ENCODE results near the gene GPR157. TPM values are rescaled to one million over a fixed set of nuclear protein-coding genes. Genes with fewer than 3 reads are reported as not detected.

GPR157 gene
- total RNA-seq, 4 donors from 2014 or later = 2.8 to 4.4 (median 4.0) TPM

DNA sequence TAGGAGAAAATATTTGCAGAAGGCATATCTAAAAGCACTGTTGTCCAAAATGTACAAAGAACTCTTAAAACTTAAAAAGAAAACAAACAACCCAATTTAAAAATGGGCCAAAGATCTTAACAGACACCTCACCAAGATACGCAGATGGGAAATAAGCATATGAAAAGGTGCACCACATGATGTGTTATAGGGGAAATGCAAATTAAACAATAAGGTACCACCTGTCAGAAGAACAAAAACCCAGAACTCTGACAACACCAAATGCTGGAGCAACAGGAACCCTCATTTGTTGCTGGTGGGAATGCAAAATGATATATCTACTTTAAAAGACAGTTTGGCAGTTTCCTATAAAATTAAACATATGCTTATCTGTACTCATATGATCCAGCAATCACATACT is 77.5 kb downstream of the GPR157 start:
- Histone ChIP-seq H3K27me3 (no peaks in the 10 kb centered on the region), H3K9me3 (no peaks in the 10 kb centered on the region), H3K4me1 (no peaks in the 10 kb centered on the region), H3K36me3 (no peaks in the 10 kb centered on the region), H3K4me3 (no peak overlapping the region), H3K27ac (no peak overlapping the region)
- ATAC-seq = no peak
- WGBS, 2 donors (ENCODE audit: low coverage in 1 of 2) = 63 to 71% methylated on average over 1 of the region's 1 CpG
- no peak for TF ChIP-seq POLR2A (IDR thresholded peaks at IDR 0.05)

DNA sequence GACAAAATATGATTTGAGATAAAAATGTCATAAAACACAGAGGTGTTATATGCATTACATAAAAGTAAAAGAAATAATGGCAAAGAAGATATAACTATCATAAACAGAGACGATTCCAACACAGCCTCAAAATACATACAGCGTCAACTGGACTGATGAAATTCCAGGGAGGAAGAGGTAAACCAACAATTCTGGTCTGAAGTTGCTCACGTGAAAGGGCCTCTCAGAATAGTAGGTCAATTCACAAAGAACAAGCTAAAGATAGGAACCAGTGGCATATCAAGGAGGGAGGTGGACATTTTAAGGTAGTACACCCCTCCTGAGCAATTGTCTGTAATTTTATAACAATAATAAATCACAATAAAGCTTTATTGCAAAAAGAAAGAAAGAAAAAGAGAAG is 78.1 kb downstream of the GPR157 start:
- WGBS, 2 donors (ENCODE audit: low coverage in 1 of 2) = 50 to 57% methylated on average over 3 of the region's 3 CpGs
- Histone ChIP-seq H3K4me1 (no peaks in the 10 kb centered on the region), H3K27ac (no peak overlapping the region), H3K4me3 (no peak overlapping the region), H3K9me3 (no peaks in the 10 kb centered on the region), H3K27me3 (no peaks in the 10 kb centered on the region), H3K36me3 (no peaks in the 10 kb centered on the region)
- no peak for TF ChIP-seq POLR2AphosphoS5 (IDR thresholded peaks at IDR 0.05)
- no peak for ATAC-seq

Small RNA genes lying within 50 kb of the gene (small RNA-seq; reads per million reads assigned to genes)
- gene RF00424 = 0 reads per million in 4 donors

Other genes starting within 250 kb of the GPR157 start
- gene CA6, start 183.2 kb downstream of the GPR157 start, total RNA-seq = not detected
- under 1 TPM in 1 of 4 donors, not detected in 3; 0.27 TPM for gene SLC2A7, start 102.7 kb downstream of the GPR157 start, total RNA-seq
- 1 to 10 TPM in 1 of 4 donors, under 1 TPM in 3; 0.16 to 2.7 (median 0.39) TPM for gene SLC2A5, start 59.5 kb downstream of the GPR157 start, total RNA-seq
- gene H6PD, start 105.7 kb upstream of the GPR157 start, total RNA-seq = 10 to 100 TPM; 27.0 to 62.2 (median 44.0) TPM
- 100 to 1,000 TPM in 2 of 4 donors, 10 to 100 TPM in 2; 56.3 to 111 (median 99.5) TPM for gene SPSB1, start 163.8 kb upstream of the GPR157 start, total RNA-seq